HEK293 (cell line): ENCODE results near the gene BCAS3.
A peak's percentile ranks its signal among the peaks of the same experiment; 100 is the strongest.

Source experiments
- CTCF ChIA-PET: fragments of 350-600 bp; formaldehyde crosslinking; extraction: SDS; loops from one replicate; lab custom pipeline; 2021; ENCODE audit warnings: antibody characterized with exemption; lab: Yijun Ruan, JAX
- POLR2A ChIA-PET: fragments of 300-600 bp; formaldehyde crosslinking; extraction: SDS; loops from one replicate; lab custom pipeline; 2020; ENCODE audit warnings: antibody characterized with exemption, inconsistent platforms; lab: Yijun Ruan, JAX
- H3K27ac ChIP-seq: fragments of 200-500 bp; sonication (Bioruptor generic); 2 replicates; pipeline ENCODE4 v1.5.1; 2014; ENCODE audit warnings: low read depth, low read length, control low read depth, inconsistent platforms; ENCODE audit errors: extremely low read depth
- H3K36me3 ChIP-seq, 2 experiments: fragments of 200-500 bp in 1 of 2; sonication (Bioruptor generic) in 1 of 2; 1 replicate in 1 of 2; 2 replicates in 1 of 2; pipeline ENCODE4 v1.5.1; 2014 to 2017; ENCODE audit warnings: inconsistent platforms in 2 of 2, low read length in 2 of 2; ENCODE audit not compliant: control insufficient read depth in 2 of 2, insufficient read depth in 1 of 2
- H3K4me1 ChIP-seq: fragments of 200-500 bp; sonication (Bioruptor generic); 2 replicates; pipeline ENCODE4 v1.5.1; 2014; ENCODE audit warnings: mild to moderate bottlenecking, low read length, inconsistent platforms; ENCODE audit not compliant: control insufficient read depth, insufficient read depth
- H3K4me3 ChIP-seq: 2 replicates; pipeline ENCODE4 v1.5.1; 2011; ENCODE audit warnings: low read depth, mild to moderate bottlenecking, control low read depth, low read length, moderate library complexity
- H3K9me3 ChIP-seq: fragments of 200-500 bp; sonication (Bioruptor generic); 2 replicates; pipeline ENCODE4 v1.5.1; 2014; ENCODE audit warnings: low read depth, low read length, inconsistent platforms; ENCODE audit not compliant: control insufficient read depth, insufficient read depth
- BCL11B ChIP-seq: fragments of 450-650 bp; formaldehyde crosslinking; IDR thresholded peaks from 2 replicates; pipeline ENCODE4 v1.5.1; 2016; ENCODE audit warnings: low read depth, missing biosample characterization, missing genetic modification characterization
- FEZF1 ChIP-seq: fragments of 450-650 bp; formaldehyde crosslinking; IDR thresholded peaks from 2 replicates; pipeline ENCODE4 v1.5.1; 2016; ENCODE audit warnings: missing biosample characterization, missing genetic modification characterization
- GFI1B ChIP-seq: fragments of 450-650 bp; formaldehyde crosslinking; IDR thresholded peaks from 2 replicates; pipeline ENCODE4 v1.5.1; 2016; ENCODE audit warnings: missing biosample characterization, missing genetic modification characterization
- HOXC10 ChIP-seq: sonication (generic); formaldehyde crosslinking; IDR thresholded peaks from 2 replicates; pipeline ENCODE4 v1.8.1; 2023; ENCODE audit warnings: mild to moderate bottlenecking, missing genetic modification reagents
- OSR2 ChIP-seq: fragments of 450-650 bp; formaldehyde crosslinking; IDR thresholded peaks from 2 replicates; pipeline ENCODE4 v1.5.1; 2016; ENCODE audit warnings: missing biosample characterization, missing genetic modification characterization
- PRDM6 ChIP-seq: fragments of 450-650 bp; formaldehyde crosslinking; IDR thresholded peaks from 2 replicates; pipeline ENCODE4 v1.5.1; 2017; ENCODE audit warnings: missing biosample characterization, missing genetic modification characterization
- ZEB2 ChIP-seq: fragments of 450-650 bp; formaldehyde crosslinking; IDR thresholded peaks from 2 replicates; pipeline ENCODE4 v1.5.1; 2016; ENCODE audit warnings: missing biosample characterization, missing genetic modification characterization
- ZNF18 ChIP-seq: fragments of 450-650 bp; formaldehyde crosslinking; IDR thresholded peaks from 2 replicates; pipeline ENCODE4 v1.5.1; 2016; ENCODE audit warnings: missing biosample characterization, missing genetic modification characterization
- ZNF404 ChIP-seq: fragments of 450-650 bp; formaldehyde crosslinking; IDR thresholded peaks from 2 replicates; pipeline ENCODE4 v1.5.1; 2017; ENCODE audit warnings: missing biosample characterization, missing genetic modification characterization
- ZNF426 ChIP-seq: fragments of 450-650 bp; formaldehyde crosslinking; IDR thresholded peaks from 2 replicates; pipeline ENCODE4 v1.5.1; 2017; ENCODE audit warnings: missing biosample characterization, missing genetic modification characterization, mild to moderate bottlenecking, inconsistent platforms, moderate library complexity
- ZNF645 ChIP-seq: fragments of 450-650 bp; formaldehyde crosslinking; IDR thresholded peaks from 2 replicates; pipeline ENCODE4; 2016; ENCODE audit warnings: missing biosample characterization, missing genetic modification characterization
- ZNF747 ChIP-seq: fragments of 450-650 bp; formaldehyde crosslinking; IDR thresholded peaks from 2 replicates; pipeline ENCODE4 v1.5.1; 2016; ENCODE audit warnings: missing biosample characterization, missing genetic modification characterization
- ZNF792 ChIP-seq: fragments of 450-650 bp; formaldehyde crosslinking; IDR thresholded peaks from 2 replicates; pipeline ENCODE4 v1.5.1; 2016; ENCODE audit warnings: missing biosample characterization, missing genetic modification characterization
- TF ChIP-seq, protein P1 (sequence below): fragments of 450-650 bp; formaldehyde crosslinking; IDR thresholded peaks from 2 replicates; pipeline ENCODE4 v1.5.1; 2016; ENCODE audit warnings: missing biosample characterization, missing genetic modification characterization
- TF ChIP-seq, protein P2 (sequence below): fragments of 450-650 bp; formaldehyde crosslinking; IDR thresholded peaks from 2 replicates; pipeline ENCODE4 v1.5.1; 2016; ENCODE audit warnings: missing biosample characterization, missing genetic modification characterization
- TF ChIP-seq, protein P3 (sequence below): fragments of 450-650 bp; formaldehyde crosslinking; IDR thresholded peaks from 2 replicates; pipeline ENCODE4 v1.5.1; 2016; ENCODE audit warnings: missing biosample characterization, missing genetic modification characterization
- TF ChIP-seq, protein P4 (sequence below): sonication (generic); formaldehyde crosslinking; IDR thresholded peaks from 2 replicates; pipeline ENCODE4 v1.8.1; 2022; ENCODE audit warnings: mild to moderate bottlenecking, moderate library complexity, missing genetic modification reagents

BCAS3 gene

DNA sequence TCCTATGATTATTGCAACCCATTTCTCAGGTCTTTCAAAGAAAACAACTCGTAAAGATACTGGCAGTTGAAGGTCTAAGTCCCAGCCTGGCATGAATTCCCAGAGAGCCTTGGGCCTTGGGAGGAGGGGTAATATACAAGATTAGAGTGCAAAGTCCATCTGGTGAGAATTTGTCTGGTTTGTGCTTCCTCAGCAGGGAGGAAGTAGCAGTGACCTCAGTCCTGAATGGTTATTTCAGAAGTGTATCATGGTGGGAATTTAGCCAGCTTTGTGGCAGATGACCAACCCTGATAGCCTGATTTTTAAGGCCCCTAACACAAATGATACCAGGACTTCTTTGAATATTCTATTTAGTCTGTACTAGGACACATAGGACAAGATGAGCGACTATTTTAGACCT, 570.7 kb downstream of the BCAS3 start:
- TF ChIP-seq GFI1B (tag by site-specific recombination) (no peak), ZNF792 (tag by site-specific recombination) (no peak), ZNF18 (no peak), OSR2 (tag by site-specific recombination) (peak; percentile 82), ZNF404 (tag by site-specific recombination) (no peak), BCL11B (tag by site-specific recombination) (no peak)
- TF ChIP-seq, protein P1, sequence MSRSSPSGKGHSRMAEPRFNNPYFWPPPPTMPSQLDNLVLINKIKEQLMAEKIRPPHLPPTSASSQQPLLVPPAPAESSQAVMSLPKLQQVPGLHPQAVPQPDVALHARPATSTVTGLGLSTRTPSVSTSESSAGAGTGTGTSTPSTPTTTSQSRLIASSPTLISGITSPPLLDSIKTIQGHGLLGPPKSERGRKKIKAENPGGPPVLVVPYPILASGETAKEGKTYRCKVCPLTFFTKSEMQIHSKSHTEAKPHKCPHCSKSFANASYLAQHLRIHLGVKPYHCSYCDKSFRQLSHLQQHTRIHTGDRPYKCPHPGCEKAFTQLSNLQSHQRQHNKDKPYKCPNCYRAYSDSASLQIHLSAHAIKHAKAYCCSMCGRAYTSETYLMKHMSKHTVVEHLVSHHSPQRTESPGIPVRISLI (tag by site-specific recombination), result no peak
- TF ChIP-seq, protein P2, sequence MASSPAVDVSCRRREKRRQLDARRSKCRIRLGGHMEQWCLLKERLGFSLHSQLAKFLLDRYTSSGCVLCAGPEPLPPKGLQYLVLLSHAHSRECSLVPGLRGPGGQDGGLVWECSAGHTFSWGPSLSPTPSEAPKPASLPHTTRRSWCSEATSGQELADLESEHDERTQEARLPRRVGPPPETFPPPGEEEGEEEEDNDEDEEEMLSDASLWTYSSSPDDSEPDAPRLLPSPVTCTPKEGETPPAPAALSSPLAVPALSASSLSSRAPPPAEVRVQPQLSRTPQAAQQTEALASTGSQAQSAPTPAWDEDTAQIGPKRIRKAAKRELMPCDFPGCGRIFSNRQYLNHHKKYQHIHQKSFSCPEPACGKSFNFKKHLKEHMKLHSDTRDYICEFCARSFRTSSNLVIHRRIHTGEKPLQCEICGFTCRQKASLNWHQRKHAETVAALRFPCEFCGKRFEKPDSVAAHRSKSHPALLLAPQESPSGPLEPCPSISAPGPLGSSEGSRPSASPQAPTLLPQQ (tag by site-specific recombination), result no peak
- Histone ChIP-seq H3K4me1 (peaks cover 52% of the 10 kb centered on the region), H3K9me3 (no peaks in the 10 kb centered on the region), H3K27ac (no peak overlapping the region), H3K36me3 (no peaks in the 10 kb centered on the region), H3K4me3 (no peak overlapping the region)
- ChIA-PET CTCF (interaction anchor here (1.6 kb wide), 1 partner anchor 13 kb away, joined by 5 read pairs; no protein-coding TSS in a partner anchor), POLR2A (no interaction called here)

DNA sequence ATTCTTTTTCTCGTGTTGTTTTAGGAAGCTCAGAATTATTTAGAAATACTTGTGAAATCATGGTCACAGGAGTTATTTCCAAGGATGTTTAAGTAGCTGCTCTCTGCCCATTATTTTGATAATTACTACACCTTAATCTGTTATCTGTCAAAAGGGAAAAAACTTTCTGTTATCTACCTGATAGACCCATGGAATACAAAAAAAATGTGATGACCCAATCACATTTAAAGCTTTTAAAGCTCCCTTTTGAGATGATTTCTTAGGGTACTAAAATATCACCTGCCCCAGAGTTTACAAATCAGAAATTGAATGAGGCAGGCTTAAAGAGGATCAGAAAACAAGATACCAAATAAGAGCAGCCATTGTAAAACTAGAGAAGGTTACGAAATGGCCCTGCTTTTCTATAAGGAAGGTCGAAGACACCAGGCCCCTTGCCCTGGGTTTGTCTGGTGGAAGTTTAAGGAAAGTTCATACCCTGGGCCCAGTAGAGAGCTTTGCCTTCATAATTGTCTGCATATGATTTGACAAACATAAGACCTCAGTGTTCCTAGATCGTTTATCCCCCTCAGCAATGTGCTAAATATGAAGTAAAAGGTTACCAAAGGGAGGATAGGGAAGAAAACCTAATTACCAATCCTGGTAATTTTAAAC, 572.1 kb downstream of the BCAS3 start:
- ChIA-PET POLR2A (no interaction called here), CTCF (interaction anchor here (0.5 to 1.3 kb wide), 2 partner anchors 14 to 529 kb away, joined by 3 to 5 read pairs; no protein-coding TSS in a partner anchor)
- TF ChIP-seq ZNF426 (0 out of 2 replicates have a peak, but pooled peaks have one; percentile 7), PRDM6 (tag by site-specific recombination) (peak; percentile 45), ZNF645 (tag by site-specific recombination) (no peak)
- Histone ChIP-seq H3K36me3 (no peaks in the 10 kb centered on the region), H3K4me3 (no peak overlapping the region), H3K9me3 (no peaks in the 10 kb centered on the region), H3K4me1 (peaks cover 61% of the 10 kb centered on the region), H3K27ac (peak overlapping the region; percentile 2; the same call in 1 of the 2 replicates)

DNA sequence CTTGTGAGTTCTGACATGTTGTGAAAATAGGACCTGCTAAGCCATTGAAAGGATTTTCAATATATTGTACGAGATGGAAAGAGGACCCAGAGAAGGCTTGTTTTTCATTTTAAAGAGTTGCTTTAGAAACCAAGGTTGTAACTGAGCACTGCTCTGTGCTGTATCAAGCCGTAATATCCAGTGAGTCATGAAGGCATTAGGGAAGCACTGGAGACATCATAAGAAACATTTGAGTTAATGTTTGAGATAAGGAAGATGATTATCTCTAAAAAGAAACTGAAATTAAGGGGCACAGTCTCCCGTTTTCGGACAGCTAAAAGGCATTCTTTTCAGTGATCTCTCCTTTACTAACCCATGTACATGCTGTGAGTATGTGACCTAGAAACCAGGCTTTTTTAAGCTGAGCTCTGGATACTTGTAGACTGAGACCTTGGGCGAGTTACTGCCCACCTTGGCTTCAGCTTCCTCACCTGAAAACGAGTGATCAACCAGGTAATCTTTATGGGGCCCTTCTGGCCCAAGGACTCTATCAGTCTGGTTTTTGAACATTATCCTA, 572.8 kb downstream of the BCAS3 start:
- peaks cover 61% of the 10 kb centered on the region for H3K4me1 ChIP-seq
- ChIA-PET CTCF (no interaction called here), POLR2A (no interaction called here)
- H3K27ac ChIP-seq, result peak overlapping the region; percentile 2; the same call in 1 of the 2 replicates
- no peaks in the 10 kb centered on the region for H3K36me3 ChIP-seq
- H3K9me3 ChIP-seq, result no peaks in the 10 kb centered on the region
- H3K4me3 ChIP-seq, result no peak overlapping the region
- TF ChIP-seq FEZF1 (peak; percentile 37; the same call in 1 of the 2 replicates), PRDM6 (tag by site-specific recombination) (peak; percentile 31; the same call in 1 of the 2 replicates), ZNF747 (tag by site-specific recombination) (no peak), ZEB2 (tag by site-specific recombination) (peak; percentile 45), HOXC10 (CRISPR knock-in tag) (no peak), OSR2 (tag by site-specific recombination) (peak; percentile 30; the same call in 1 of the 2 replicates)
- TF ChIP-seq, protein P3, sequence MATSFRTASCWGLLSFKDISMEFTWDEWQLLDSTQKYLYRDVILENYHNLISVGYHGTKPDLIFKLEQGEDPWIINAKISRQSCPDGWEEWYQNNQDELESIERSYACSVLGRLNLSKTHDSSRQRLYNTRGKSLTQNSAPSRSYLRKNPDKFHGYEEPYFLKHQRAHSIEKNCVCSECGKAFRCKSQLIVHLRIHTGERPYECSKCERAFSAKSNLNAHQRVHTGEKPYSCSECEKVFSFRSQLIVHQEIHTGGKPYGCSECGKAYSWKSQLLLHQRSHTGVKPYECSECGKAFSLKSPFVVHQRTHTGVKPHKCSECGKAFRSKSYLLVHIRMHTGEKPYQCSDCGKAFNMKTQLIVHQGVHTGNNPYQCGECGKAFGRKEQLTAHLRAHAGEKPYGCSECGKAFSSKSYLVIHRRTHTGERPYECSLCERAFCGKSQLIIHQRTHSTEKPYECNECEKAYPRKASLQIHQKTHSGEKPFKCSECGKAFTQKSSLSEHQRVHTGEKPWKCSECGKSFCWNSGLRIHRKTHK (tag by site-specific recombination), result no peak
- TF ChIP-seq, protein P4, sequence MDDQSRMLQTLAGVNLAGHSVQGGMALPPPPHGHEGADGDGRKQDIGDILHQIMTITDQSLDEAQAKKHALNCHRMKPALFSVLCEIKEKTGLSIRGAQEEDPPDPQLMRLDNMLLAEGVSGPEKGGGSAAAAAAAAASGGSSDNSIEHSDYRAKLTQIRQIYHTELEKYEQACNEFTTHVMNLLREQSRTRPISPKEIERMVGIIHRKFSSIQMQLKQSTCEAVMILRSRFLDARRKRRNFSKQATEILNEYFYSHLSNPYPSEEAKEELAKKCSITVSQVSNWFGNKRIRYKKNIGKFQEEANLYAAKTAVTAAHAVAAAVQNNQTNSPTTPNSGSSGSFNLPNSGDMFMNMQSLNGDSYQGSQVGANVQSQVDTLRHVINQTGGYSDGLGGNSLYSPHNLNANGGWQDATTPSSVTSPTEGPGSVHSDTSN (CRISPR knock-in tag), result no peak
